Posterior vena cava (tissue), 2 donors: ENCODE measurements around the gene TRRAP. TPM values are rescaled to one million over a fixed set of nuclear protein-coding genes. Genes with fewer than 3 reads are reported as not detected.

Experiments
- DNase-seq: peaks from one replicate; pipeline ENCODE4 v3.0.0-alpha.2; 2020; ENCODE audit warnings: low spot score
- intact Hi-C, 2 donors: fragments of 100-400 bp; cut with DNase I; formaldehyde crosslinking; loops; one replicate each; pipeline versions ENCODE4 v1.14.1 to v1.14.2; 2022 to 2023
- microRNA-seq, 2 donors: library from miRNA; unstranded; fragments of <30 nt; microRNA quantifications; one replicate each; pipeline ENCODE4 v1.2.0, GENCODE V29; 2020 to 2021; ENCODE audit warnings: borderline microRNAs expressed in 2 of 2
- total RNA-seq, 2 donors: library from RNA; stranded (reverse); fragmentation: NEBNext Ultra II Directional; extraction: Animal tissue kit (Norgen Biotek cat#: 25700); gene quantifications; one replicate each; pipeline ENCODE4 v1.2.1, GENCODE V29; 2021
- donor health status: DM: yes; HTN: yes; CAD: no.
- donor health status: DM: yes; HTN: yes; CAD: no.

The TRRAP gene
- total RNA-seq, 2 donors from 2014 or later = 25.6 to 26.9 TPM

DNA sequence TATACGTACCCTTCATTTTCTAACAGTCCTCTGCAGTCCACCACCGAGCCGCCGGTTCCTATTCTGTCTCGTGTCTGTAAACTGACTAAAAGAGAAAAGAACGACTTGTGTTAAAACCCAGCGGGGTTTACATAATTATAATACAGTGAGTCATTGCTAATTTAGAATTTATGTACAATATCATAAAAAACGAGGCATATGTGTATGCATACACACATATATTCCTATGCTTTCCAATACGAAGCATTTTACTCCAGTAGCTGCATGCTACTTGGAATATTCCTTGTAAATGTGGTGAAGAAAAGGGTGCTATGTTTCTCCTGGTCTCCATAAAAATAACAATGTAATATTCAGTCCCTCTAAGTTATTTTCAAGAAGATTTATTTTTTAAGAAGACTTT lies 176.4 kb downstream of the TRRAP start:
- intact Hi-C loops = loop anchor here in 1 of 2 donors (5.0 kb wide), 1 partner anchor 93 kb away; no protein-coding TSS in a partner anchor
- no peak for DNase-seq

DNA sequence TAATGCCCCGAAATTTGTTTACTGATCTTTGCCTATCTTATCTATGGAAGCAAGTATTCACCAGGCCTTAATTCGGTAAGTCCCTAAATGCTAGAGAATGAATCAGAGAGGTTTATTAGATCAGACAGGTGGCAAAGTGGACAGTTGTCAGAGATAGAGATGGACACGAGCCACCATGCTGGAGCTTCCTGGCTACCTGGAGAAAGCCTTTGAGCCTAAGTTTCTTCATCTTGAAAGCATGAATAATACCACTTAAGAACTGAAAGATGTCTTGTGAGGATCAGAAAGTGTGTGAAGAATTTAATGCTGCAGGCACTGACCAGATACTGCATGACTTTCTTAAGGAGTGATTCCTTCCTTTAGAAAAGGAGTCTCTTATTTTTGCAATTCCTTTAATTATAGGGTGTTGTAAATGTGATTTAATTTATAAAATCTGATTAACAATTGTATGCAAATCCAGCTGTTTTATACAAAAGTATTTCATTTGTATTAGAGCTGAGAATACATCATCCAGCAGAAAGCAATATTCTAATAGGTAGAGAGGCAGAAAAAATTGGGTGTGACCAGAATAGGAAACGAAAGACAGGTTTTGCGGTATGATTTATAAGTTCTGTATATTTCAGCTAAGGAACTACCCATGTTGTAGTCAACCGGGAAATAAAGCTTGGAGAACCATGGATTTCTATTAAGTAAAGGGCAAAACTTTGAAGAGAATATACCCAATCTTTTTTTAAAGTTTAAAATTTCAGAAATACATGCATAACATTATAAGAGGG lies 182.9 kb downstream of the TRRAP start:
- intact Hi-C loops = no loop called here

More for the DNA sequence above, 182.9 kb downstream of the TRRAP start:
- no peak for DNase-seq

Small RNAs within 50 kb of the gene (microRNA-seq; reads per million reads assigned to microRNA genes)
- 1.9 to 8.1 reads per million in 2 donors for gene MIR3609

Other genes starting within 250 kb of the TRRAP start
- 1 to 10 TPM in 1 of 2 donors, under 1 TPM in 1; 0.62 to 1.6 TPM for gene TMEM130, start 8.5 kb upstream of the TRRAP start, total RNA-seq